Measurements from ENCODE around the gene PACRGL.

Gene PACRGL

GRCh38 chr4:20700007-20700761, at the start of gene PACRGL:
Gene PACRGL (plus strand): TSS chr4:20700458. CDS start chr4:20704482, 4,024 bp downstream.
- DNase-seq, result peak; percentile 95

DNA sequence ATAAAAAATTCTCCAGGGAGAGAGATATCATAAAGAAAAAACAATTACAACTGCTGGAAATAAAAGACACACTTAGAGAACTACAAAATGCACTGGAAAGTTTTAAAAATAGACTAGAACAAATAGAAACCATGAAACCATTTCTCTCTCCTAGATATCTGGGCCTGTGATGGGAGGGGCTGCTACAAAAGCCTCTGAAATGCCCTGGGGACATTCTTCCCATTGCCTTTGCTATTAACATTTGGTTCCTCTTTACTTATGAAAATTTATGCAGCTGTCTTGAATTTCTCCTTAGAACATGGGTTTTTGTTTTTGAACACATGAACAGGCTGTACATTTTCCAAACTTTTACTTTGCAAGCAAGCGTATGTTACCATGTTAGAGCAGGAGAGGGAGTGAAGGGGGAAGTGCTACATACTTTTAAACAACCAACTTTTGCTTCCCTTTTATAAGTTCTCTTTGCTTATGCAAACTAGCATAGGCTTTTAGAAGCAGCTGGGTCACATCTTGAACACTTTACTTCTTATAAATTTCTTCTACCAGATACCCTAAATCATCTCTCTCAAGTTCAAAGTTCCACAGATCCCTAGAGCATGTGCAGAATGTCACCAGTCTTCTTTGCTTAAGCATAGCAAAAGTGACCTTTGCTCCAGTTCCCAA, 47.9 kb upstream of the PACRGL start:
- DNase-seq, result no peak

GRCh38 chr4:20658456-20658855, 41.8 kb upstream of the PACRGL start:
- DNase-seq, result no peak

GRCh38 chr4:20662851-20663250, 37.4 kb upstream of the PACRGL start:
- no peak for DNase-seq

GRCh38 chr4:20666012-20666860, 34.0 kb upstream of the PACRGL start:
- DNase-seq, result no peak

DNA sequence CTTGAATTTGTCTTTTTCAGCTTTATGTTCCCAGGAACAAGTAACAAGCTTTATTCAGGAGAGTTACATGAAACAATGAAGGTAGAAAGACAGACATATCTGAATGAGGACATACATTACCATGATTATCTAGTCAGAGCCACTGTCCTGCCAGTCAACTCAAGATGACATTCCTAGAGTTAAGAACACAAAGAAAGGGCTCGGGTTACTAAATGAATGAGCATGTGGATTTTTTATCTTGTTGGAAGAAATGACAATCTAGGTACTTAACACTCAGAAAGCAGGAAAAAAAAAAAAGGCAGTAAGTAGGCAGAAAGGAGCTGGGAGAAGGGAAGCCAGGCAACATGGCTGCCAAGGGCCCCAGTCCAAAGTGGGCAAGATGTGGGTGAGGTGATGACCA, 28.0 kb upstream of the PACRGL start:
- no peak for DNase-seq

GRCh38 chr4:20675786-20676185, 24.5 kb upstream of the PACRGL start:
- no peak for DNase-seq

- DNase-seq, result no peak
These were observed 23.6 kb upstream of the PACRGL start for GRCh38 chr4:20676501-20677197.

- no peak for DNase-seq
These were observed 21.9 kb upstream of the PACRGL start for GRCh38 chr4:20678400-20678799.

DNA sequence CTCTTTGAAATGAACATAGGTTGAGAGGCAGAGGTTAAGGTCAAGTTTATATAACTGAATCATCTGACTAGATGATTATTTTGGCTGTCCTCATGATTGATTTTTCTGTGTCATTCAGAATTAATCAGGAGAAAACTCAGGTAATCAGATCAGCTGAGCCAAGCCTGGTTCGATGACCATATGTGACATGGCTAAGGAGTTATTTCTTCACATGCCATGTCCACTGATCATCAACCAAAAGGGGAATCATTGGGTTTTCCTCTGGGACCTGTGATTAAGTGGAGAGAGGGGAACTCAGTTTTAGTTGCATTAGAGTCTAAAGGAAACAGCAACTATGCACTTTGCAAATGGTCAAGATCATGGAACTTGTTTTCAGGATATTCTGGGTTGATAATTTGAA, 20.3 kb upstream of the PACRGL start:
- DNase-seq, result no peak

DNA sequence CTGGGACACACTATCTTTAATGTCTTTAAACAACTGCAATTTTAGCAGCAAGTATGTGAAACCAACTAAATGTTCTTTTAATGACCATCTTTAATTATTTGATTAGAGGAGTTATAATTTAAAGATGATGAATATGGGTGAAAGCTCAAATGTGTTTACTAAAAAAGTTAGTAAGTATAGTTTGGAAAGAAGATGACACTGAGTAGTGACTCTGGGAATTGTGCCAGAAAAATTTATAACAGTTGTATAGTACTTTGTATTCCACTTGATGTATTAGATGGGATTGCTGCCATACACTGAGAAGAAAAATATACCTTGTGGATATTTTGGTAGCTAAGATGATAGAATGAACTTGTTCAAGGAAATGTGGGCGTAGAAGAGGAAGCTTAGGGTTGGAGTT, 19.5 kb upstream of the PACRGL start:
- no peak for DNase-seq

DNA sequence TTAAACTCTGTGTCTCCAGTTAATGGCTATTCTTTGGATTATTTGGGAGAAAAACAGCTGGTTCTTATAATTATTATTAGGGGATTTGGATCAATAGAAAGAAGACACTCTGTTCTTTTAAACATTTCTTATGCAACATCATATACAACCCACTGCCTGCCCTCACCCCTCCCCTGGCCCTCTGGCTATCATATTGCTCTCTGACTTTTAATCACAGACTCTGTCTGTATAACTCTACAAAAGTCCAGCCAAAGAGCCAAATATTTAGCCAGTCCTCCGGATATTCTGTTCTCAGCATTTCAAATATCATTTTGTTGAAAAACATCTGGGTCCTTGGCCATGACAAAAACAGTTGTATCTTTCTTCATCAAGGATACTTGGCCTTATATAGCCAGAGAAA, 19.0 kb upstream of the PACRGL start:
- DNase-seq, result no peak

DNA sequence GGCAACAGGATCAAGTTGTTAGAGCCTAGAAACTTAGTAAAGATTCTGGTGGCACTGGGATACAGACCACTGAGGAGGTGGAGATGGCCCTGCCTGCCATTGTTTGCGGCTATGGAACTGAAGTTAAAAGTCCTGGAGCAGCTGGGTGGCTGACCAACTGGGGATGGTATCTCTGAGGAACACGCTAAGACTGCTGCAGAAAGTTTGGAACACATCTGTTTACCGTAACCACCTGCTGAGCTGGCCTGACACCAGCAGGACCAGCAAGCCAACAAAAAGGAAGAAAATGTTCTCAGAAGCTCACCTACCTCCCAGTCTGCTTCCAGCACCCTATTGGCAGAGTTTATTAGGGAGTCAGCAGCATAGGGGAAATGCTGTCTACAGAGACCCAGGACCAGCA, 17.4 kb upstream of the PACRGL start:
- no peak for DNase-seq

DNA sequence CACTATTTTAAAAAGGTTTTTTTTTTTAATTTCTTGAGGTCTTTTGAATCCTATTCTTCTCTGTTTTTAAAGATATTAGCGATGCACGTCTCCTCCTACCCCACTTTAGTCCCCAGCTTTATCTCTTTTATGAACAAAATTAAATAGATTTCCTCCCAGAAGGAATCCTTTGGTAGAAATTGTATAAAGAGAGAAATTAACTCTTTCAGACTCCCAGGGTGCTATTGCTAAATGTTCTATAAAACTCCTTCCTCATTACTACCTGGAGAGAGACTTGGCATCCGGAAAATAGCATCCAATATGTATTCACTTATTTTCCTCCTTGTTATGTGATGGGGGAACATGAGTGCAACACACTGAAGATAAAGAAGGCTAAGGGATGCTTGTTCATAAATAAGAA, 16.5 kb upstream of the PACRGL start:
- no peak for DNase-seq

DNA sequence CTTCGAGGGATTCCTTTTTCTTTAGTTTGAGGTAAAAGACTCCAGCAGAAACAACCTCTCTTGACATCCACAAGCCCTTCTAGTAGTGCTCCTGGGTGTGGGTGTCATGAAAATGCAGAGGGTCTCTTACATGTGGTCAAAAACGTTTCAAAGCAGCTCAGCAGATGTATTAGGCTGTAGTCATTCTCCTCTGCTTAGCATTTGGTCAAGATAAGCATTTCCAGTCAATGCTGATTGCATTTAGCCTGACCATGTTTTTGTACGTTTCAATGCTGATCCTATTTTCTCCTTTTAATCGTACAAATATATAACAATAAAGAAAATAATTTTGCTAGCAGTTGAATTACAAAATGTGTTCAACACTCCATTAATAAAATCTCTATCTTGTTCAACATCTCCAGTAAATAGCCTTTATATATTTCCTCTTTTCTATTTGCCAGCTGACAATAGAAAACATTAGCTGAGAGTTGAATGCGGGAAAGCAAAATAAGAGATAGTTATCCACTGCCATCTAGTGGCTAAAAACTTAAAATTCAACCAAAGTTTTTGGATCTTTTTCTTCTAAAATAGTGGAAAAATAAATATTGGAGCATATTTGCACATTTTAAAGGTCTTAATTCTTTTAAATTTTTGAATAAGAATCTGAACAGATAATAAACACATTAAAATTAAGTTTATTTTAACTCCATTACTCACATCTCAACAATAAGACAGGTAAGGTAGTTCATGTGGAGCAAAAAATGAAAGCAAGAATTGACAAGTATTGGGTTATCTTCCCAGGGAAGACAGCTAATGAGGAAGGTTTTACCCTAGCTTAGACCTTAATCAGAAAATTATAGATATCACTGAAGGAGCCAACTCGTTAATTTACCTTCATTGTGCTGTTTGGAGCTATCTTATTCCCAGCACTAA, 15.2 kb upstream of the PACRGL start:
- no peak for DNase-seq

GRCh38 chr4:20687864-20688263, 12.4 kb upstream of the PACRGL start:
- no peak for DNase-seq

- no peak for DNase-seq
These were observed 3.4 kb upstream of the PACRGL start for GRCh38 chr4:20696815-20697214.

DNA sequence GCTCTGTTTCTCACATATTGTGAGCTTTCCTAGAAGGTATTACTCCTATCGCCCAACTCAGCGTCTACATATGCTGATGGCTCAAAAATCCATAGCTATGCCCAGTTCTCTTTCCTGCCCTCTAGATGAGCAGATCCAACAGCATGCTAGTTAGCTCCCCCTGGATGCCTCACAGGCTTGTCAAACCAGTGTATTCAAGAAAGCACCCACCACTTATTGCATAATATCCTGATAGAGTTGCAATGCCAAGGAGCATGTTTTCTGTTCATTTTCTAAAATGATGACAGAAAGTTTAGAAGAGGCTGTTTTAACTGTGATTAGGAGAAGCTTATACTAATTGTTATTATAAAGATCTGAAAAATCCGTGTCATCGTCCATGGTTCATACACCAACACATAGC, 1.9 kb upstream of the PACRGL start:
- no peak for DNase-seq

DNA sequence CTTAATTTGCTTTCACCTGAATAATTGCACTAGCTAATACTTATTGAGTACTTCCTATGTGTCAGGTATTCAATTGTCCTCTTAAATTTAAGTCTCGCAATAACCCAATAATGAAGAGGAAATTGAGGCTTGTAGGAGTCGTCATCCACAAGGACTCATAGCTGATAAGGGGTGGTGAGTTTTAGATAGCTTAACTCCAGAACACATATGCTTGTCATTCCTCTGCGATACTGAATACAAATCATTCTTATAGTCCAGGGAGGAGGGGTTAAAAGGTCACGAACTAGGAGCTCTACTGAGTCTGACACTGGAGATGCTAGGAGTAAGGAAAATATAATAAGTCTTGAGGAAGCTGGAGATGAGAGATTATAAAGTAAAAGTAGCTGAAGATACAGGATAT, 1.4 kb upstream of the PACRGL start:
- DNase-seq, result no peak

GRCh38 chr4:20711335-20711734, 11.1 kb downstream of the PACRGL start:
- DNase-seq, result no peak

DNA sequence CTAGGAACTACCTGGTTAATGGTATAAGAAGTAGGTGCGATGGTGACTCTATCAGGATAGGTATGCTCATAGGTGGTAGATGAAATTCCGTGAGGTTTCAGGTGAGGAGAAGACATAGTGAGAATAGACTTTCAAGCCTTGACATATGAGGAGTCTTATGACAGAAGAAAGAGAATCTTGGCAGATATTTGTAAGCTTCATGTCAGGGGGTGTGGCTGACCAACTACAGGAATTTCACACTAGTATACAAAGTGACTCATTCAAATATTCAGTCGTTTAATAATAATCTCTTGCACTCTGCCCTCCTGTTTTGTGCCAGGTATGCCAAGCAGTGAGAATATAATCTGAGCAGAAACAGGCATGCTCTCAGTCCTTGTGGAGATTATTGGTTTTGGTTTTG, 22.8 kb downstream of the PACRGL start:
- no peak for DNase-seq

DNA sequence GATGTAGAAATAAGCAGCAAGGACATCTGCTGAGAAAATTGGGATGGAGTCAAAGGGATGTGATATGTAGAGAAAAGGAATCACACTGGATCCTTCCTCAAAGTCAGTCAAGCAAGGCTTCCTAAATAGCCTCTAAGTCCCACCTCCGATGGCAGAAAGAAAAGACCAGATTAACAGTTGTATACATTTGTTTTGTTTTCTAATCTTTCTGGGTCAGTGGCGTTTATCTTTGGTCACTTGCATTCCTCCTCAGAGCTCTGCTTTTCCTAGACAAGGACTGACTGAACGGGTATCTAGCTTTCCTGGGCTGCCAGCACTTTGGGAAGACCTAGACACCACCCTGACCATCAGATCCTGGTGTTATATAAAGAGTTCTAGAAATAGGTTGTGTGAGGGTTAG, 23.2 kb downstream of the PACRGL start:
- DNase-seq, result no peak
